HG03095 (cell line): ENCODE measurements around the gene EEFSEC.

Experiments used
- ATAC-seq: cut with Tn5 transposase; IDR thresholded peaks from one replicate; pipeline ENCODE4 v1.9.1; 2021; ENCODE audit warnings: moderate library complexity; ENCODE audit not compliant: unreplicated experiment

EEFSEC gene

GRCh38 chr3:128153156-128154041 is at the start of gene EEFSEC:
EEFSEC (plus strand) TSS chr3:128153481; CDS start chr3:128153508, 27 bp downstream.
- ATAC-seq = peak; percentile 81

DNA sequence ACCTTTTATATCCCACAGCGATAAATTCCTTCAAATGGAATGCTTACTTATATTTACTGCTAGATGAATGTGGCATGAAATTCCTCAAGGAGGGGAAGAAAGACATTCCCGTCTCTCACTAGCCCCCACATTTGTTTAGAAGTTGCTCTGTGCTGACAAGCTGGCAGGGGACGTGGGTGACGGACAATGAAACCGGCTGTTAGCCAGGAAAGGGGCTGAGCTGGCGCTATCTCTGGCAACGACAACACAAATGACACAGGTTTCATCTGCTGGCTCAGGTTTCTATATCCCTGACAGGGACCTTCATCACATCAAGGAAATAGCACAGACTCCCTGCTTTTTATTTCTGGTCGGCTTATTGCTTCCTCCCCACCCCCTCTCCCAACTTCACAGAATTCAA is 45.4 kb upstream of the EEFSEC start:
- no peak for ATAC-seq

DNA sequence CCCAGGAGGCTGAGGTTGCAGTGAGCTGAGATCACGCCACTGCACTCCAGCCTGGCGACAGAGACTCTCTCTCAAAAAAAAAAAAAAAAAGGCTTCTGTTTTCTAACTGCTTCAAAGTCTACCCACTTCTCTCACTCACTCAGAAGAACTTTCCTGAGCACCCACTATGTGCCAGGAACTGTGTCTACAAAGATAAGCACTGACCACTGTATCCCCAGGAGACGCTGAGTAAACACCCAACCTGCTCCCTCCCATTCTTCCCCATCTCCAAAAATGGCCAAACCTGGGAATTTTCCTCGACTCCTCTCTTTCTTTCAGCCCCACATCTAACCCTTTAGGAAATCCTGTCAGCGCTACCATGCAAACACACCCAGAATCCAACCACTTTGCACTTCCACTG is 42.1 kb upstream of the EEFSEC start:
- no peak for ATAC-seq

GRCh38 chr3:128112357-128112968 is 40.8 kb upstream of the EEFSEC start:
- ATAC-seq = no peak

DNA sequence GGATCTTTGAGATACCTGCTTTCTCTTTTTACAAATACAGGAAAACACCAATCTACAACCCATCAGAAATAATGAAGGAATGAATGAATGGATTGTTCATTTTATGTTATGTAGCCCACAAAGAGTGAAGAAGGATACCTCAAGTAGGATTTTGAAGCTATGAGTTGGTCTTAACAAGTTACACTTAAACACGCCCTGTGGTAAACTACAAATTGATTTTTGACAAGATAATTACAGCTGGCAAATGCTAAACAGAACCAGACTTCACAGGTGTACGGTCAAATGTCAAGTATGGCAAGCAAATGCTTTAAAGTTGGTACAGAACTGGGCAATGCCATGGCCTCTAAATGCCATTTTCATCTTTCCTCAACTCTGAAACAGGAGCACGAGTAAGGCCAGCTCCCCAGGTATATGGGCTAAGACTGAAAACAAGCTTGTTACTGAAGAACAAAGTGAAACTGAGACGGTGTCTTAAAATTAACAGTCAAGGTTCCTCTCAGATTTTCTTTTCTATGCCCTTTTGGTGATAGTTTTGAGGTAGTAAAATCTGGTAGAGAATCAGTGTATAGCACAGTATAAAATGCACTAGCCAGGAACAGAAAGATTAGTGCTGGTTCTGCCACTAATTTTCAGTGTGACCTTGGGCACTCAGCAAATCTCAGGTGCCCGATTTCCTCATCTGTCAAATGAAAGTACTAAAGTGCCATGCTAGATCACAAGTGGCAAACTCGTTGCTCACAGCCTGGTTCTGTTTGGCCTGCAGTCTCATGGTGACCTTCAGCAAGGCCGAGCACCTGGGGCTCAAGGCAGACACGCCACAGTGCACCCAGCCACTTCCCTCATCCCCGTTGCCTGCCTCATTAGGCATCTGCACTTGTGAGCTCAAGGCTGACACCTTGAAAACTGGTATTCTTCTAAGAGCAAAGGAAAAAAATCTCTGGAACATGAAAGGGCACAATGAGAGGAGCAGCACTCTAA is 39.2 kb upstream of the EEFSEC start:
- peak; percentile 79 for ATAC-seq

- ATAC-seq = no peak
Observed at GRCh38 chr3:128122013-128122412, 31.3 kb upstream of the EEFSEC start.

GRCh38 chr3:128123156-128123537 is 30.1 kb upstream of the EEFSEC start:
- no peak for ATAC-seq

DNA sequence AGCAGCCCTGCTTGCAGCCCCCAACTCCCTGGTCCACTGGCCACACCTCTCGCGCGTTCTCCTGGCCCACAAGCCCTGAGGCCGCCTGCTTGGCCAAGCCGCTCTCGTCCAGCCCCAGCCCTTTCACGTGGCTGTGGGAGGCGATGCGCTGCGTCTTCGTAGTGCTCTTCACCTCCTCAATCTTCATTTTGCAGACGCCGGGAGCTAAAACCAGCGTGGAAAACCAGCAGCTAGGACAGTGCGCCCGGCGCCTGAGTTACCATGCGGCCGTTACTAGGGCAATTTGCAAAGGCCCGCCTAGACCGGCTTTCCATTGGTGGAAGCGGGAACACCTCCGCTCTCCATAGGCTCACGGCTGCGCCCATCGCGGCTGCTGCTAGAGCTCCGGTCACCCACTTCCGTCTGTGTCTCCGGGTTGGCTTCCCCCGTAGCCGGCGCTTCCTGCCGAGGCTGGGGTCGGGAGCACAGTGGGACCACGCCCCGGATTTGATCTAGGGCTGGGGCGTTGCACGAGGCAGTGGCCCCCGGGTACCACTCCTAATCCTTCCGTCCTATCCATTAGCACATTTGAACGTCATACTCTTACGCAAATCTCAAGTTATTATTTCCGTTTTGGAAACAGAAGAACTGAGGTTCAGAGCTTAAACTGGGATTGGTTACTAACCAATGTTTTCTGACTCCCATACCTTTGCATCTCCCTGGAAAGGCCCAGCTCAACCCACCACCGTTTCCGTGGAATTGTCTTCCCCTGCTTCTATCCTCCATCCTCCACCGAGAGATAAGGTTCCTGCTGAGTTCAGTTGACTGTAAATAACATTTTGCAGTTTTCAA is 29.5 kb upstream of the EEFSEC start, which contains the start of gene RUVBL1:
TSS of gene RUVBL1 (minus strand) at position 275 of the 831 bp plus-strand sequence. CDS start at position 187, 88 bp downstream.
- peak; percentile 97 for ATAC-seq

DNA sequence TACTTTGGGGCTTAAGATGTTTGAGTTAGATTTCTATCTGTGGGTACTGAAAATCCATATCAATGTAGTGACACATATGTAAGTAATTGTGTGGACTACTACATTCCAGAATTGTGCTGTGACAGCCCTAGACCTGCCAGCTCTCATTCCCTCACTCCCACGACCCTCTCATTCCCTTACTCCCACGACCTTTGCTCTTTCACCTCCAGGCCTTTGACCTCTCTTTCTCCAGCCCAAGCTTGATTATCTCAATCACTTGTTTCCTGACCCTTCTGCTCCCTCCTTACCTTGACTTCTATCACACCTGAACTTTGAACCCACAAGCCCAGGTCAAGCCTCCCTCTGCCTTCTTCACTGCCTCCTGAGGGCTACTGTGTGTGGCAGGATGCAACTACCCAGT is 26.0 kb upstream of the EEFSEC start:
- ATAC-seq = no peak

DNA sequence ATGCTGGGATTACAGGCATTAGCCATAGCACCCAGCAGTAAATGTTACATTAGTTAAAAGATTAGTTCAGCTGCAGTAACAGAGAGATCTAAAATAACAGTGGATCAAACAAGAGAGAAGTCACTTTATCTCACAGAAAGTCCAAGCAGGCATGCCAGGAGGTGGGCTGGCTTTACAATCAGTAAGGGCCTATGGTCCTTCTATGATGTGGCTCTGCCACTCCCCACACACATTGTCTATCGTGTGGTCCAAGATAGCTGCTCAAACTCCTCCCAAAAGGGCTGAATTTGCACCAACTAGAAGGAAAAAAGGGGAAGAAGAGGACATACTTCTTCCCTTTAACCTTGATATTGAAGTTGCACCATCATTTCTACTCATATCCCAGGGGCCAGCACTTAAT is 25.0 kb upstream of the EEFSEC start:
- no peak for ATAC-seq

DNA sequence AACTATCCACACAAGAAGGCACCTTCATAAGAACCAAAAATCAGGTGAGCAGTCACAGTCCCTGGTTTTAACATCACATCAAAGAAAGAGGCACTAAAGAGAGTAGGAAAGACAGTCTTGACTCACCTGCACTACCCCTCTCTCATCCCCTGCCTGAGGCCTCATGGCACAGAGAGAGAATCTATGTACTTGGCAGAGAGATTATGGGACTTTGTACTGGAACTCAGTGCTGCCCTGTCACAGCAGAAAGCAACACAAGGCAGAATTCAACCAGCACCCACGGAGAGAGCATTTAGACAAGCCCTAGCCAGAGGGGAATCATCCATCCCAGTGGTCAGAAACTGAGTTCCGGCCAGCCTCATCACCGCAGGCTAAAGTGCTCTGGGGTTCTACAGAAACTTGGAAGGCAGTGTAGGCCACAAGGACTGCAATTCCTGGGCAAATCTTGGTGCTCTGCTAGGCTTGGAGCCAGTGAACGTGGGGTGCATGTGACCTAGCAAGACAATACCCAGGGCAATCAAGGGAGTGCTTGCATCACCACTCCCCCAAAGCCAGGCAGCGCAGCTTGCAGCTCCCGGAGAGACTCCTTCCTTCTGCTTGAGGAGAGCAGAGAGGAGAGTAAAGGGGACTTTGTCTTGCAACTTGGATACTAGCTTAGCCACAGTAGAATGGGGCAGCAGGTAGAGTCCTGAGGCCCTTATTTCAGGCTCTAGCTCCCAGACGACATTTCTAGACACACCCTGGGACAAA is 21.2 kb upstream of the EEFSEC start:
- ATAC-seq = no peak

DNA sequence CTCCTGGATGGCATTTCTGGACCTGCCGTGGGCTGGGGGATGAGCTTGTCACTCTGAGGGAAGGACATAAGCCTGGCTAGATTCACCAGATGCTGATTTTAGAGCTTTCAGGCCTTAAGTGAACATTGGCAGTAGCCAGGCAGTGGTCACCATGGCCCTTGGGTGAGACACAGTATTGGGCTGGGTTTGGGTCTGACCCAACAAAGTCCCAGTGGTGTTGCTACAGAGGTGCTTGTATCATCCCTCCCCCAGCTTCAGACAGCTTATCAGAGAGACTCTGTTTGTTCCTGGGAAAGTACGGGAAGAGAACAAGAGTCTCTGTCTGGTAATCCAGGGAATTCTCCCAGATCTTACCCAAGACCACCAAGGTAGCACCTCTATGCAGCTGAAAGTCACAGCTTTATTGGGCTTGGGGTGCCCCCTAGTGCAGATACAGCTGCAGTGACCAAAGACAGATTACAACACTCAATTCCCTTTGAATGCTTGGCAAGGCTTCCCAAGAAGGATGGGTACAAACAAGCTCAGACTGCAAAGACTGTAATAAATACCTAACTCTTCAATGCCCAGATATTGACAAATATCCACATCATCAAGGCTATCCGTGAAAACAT is 19.9 kb upstream of the EEFSEC start:
- ATAC-seq = no peak

GRCh38 chr3:128143496-128143895 is 9.8 kb upstream of the EEFSEC start:
- ATAC-seq = no peak

DNA sequence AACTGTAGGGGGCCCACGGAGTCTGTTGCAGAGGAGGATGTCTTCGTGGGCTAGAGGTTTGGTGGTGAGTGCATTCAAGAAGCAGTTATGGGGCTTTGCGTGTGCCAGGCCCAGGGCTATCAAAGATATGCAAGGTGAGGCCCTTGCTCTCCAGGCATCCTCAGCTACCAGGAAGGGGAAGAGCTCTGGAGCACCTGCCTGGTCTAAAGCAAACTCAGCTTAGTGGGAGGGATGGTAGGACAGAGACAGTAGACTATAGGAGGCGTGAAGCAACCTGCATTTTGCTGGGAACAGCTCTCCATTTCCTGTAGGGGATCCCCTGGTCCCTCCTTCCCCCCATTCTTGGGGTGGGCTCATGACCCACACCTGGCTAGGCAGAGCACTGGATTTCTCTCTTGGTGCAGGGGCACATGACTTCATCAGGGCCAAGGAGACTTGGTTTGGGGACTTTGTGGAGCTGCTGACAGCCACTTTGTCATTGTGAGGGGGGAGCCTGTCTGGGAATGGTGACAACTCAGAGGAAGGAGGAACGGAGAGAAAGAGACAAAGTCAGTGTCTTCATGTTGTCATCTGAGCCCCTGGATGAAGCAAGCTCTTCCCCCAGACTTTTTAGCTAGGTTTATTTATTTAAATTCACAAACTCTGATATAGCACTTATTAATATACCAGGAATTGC is 8.6 kb upstream of the EEFSEC start:
- no peak for ATAC-seq

GRCh38 chr3:128145279-128145678 is 8.0 kb upstream of the EEFSEC start:
- ATAC-seq = no peak

DNA sequence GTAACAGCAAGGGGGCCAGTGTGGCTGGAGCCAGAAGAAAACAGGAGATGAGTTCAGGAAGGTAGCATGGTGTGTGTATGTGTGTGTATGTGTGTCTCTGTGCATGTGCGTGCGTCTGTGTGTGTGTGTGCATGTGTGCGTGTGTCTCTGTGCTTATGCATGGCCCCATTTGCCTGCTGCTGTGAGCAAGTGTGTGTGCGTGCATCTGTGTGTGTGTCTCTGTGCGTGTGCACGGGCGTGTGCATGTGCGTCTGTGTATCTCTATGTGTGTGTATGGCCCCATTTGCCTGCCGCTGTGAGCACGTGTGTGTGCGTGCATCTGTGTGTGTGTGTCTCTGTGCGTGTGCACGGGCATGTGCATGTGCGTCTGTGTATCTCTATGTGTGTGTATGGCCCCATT is 7.1 kb upstream of the EEFSEC start:
- no peak for ATAC-seq

GRCh38 chr3:128149650-128150049 is 3.6 kb upstream of the EEFSEC start:
- ATAC-seq = no peak

- no peak for ATAC-seq
Observed at GRCh38 chr3:128151758-128152274, 1.5 kb upstream of the EEFSEC start.
